ENCODE measurements around the gene FAM20C. TPM values are rescaled to one million over a fixed set of nuclear protein-coding genes. Genes with fewer than 3 reads are reported as not detected.
A peak's percentile ranks its signal among the peaks of the same experiment; 100 is the strongest.

Gene FAM20C
- total RNA-seq, 1 experiment from 2014 or later, result 34.0 TPM

DNA sequence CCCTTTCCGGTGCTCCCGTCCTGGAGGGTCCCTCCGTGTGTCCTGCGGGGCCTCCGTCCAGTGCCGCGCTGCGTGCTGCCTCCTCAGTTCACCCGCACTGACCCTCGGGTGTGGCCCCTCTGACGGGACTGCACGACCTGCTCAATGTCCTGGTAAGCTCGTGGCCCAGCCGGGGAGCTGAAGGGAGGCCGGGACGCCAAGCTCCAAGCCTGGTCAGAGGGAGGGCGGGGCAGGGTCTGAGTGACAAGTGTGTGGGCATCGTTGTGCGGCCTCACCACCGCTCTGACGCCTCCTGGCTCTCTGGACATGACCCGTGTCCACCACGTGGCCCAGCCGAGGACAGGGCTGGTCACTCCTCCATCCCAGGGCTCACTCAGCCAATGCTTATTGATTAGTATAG is 25.9 kb downstream of the FAM20C start:
- Mint-ChIP-seq H3K36me3 (ENCODE audit: insufficient read depth, unreplicated experiment) (peaks cover 4% of the 10 kb centered on the region), H3K4me3 (ENCODE audit: unreplicated experiment) (no peak overlapping the region), H3K9me3 (ENCODE audit: unreplicated experiment) (no peaks in the 10 kb centered on the region), H3K4me1 (ENCODE audit: low read depth, unreplicated experiment) (no peaks in the 10 kb centered on the region), H3K27me3 (ENCODE audit: insufficient read depth, unreplicated experiment) (no peaks in the 10 kb centered on the region), H3K27ac (ENCODE audit: unreplicated experiment) (no peak overlapping the region)
- intact Hi-C loops (cut with micrococcal nuclease; ENCODE audit: unreplicated experiment), result no loop called here
- Histone ChIP-seq H3K9me3 (no peaks in the 10 kb centered on the region), H3K4me1 (peaks cover 12% of the 10 kb centered on the region; the same call in 1 of the 2 replicates), H3K4me3 (ENCODE audit: low read depth, low read length) (no peak overlapping the region), H3K27me3 (replicated peaks; ENCODE audit: control insufficient read depth, insufficient read depth, low read length) (no peaks in the 10 kb centered on the region), H3K36me3 (ENCODE audit: control insufficient read depth, insufficient read depth, low read length) (peaks cover 3% of the 10 kb centered on the region; the same call in 1 of the 2 replicates)
- no peak for TF ChIP-seq CTCF (IDR thresholded peaks at IDR 0.05; ENCODE audit: insufficient read depth in 1 of 2, low read depth in 1 of 2, low read length in 1 of 2, severe bottlenecking in 1 of 2, unreplicated experiment in 1 of 2)
- ChIA-PET CTCF (no interaction called here), POLR2A (no interaction called here)
- no TSS peak for BruUV-seq (replicated peaks)
- DNase-seq, result no peak

GRCh38 chr7:218896-219580 is 26.7 kb downstream of the FAM20C start:
- ChIA-PET POLR2A (no interaction called here), CTCF (interaction anchor here (0.7 kb wide), 1 partner anchor 100 kb away, joined by 3 read pairs; no protein-coding TSS in a partner anchor)
- Histone ChIP-seq H3K4me1 (peaks cover 12% of the 10 kb centered on the region; the same call in 1 of the 2 replicates), H3K27me3 (replicated peaks; ENCODE audit: control insufficient read depth, insufficient read depth, low read length) (no peaks in the 10 kb centered on the region), H3K36me3 (ENCODE audit: control insufficient read depth, insufficient read depth, low read length) (peaks cover 2% of the 10 kb centered on the region; the same call in 1 of the 2 replicates), H3K9me3 (no peaks in the 10 kb centered on the region), H3K4me3 (ENCODE audit: low read depth, low read length) (no peak overlapping the region)
- H3K4me3 Mint-ChIP-seq (ENCODE audit: unreplicated experiment), result no peak overlapping the region
- no peaks in the 10 kb centered on the region for H3K4me1 Mint-ChIP-seq (ENCODE audit: low read depth, unreplicated experiment)
- intact Hi-C loops (cut with micrococcal nuclease; ENCODE audit: unreplicated experiment), result no loop called here
- no TSS peak for BruUV-seq (replicated peaks)
- H3K27ac Mint-ChIP-seq (ENCODE audit: unreplicated experiment), result no peak overlapping the region
- H3K36me3 Mint-ChIP-seq (ENCODE audit: insufficient read depth, unreplicated experiment), result peaks cover 4% of the 10 kb centered on the region
- DNase-seq, result no peak
- H3K27me3 Mint-ChIP-seq (ENCODE audit: insufficient read depth, unreplicated experiment), result no peaks in the 10 kb centered on the region
- H3K9me3 Mint-ChIP-seq (ENCODE audit: unreplicated experiment), result no peaks in the 10 kb centered on the region
- no peak for TF ChIP-seq CTCF (IDR thresholded peaks at IDR 0.05; ENCODE audit: insufficient read depth in 1 of 2, low read depth in 1 of 2, low read length in 1 of 2, severe bottlenecking in 1 of 2, unreplicated experiment in 1 of 2)

- Mint-ChIP-seq H3K27me3 (ENCODE audit: insufficient read depth, unreplicated experiment) (no peaks in the 10 kb centered on the region), H3K4me3 (ENCODE audit: unreplicated experiment) (no peak overlapping the region), H3K4me1 (ENCODE audit: low read depth, unreplicated experiment) (no peaks in the 10 kb centered on the region), H3K27ac (ENCODE audit: unreplicated experiment) (peak overlapping the region; percentile 36), H3K36me3 (ENCODE audit: insufficient read depth, unreplicated experiment) (peaks cover 4% of the 10 kb centered on the region), H3K9me3 (ENCODE audit: unreplicated experiment) (no peaks in the 10 kb centered on the region)
- CTCF ChIA-PET, result no interaction called here
- no peak overlapping the region for H3K4me3 ChIP-seq (ENCODE audit: low read depth, low read length)
- H3K4me1 ChIP-seq, result peaks cover 12% of the 10 kb centered on the region; the same call in 1 of the 2 replicates
- no peak for TF ChIP-seq CTCF (IDR thresholded peaks at IDR 0.05; ENCODE audit: insufficient read depth in 1 of 2, low read depth in 1 of 2, low read length in 1 of 2, severe bottlenecking in 1 of 2, unreplicated experiment in 1 of 2)
- H3K9me3 ChIP-seq, result no peaks in the 10 kb centered on the region
- BruUV-seq (replicated peaks), result no TSS peak
- H3K36me3 ChIP-seq (ENCODE audit: control insufficient read depth, insufficient read depth, low read length), result peaks cover 2% of the 10 kb centered on the region; the same call in 1 of the 2 replicates
- intact Hi-C loops (cut with micrococcal nuclease; ENCODE audit: unreplicated experiment), result no loop called here
- H3K27me3 ChIP-seq (replicated peaks; ENCODE audit: control insufficient read depth, insufficient read depth, low read length), result no peaks in the 10 kb centered on the region
- no peak for DNase-seq
- POLR2A ChIA-PET, result interaction anchor here (0.6 kb wide), 1 partner anchor 19 kb away, joined by 3 read pairs; no protein-coding TSS in a partner anchor
These were observed 27.3 kb downstream of the FAM20C start for GRCh38 chr7:219581-220150.

Measured in Caco-2 (cell line).